Embryonic facial prominence (tissue), 1 donor: ENCODE measurements around the gene KRT27.
"Not testable (repeated sequence)": the region's sequence is repeated elsewhere in the genome, so short reads cannot be mapped to it uniquely, and the experiment has no call there.

ENCODE experiments used
- DNase-seq: peaks from one replicate; pipeline ENCODE4 v3.0.0-alpha.2; 2016; ENCODE audit errors: extremely low spot score

KRT27 gene

DNA sequence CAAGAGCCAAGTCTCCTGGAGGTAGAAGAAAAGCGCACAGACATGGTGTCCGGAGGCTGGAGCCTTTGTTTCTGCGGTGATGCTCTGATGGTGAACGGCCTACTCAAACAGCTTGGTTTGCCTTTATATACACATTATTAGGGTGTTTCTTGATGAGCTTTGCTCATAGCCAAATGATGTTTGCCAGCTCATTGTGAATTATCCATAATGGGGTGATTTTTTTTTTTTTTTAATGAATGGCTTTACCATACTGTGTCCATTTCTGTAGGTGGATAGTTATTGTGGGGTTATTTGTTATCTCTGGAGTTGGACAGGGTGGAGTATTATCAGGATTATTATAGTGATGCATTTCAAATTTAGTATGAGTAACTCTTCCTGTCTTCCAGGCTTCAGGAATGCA is at the start of gene KRT27:
KRT27 (minus strand) TSS at position 101 of the 400 bp plus-strand sequence; CDS start at position 44, 57 bp downstream.
- no peak for DNase-seq

DNA sequence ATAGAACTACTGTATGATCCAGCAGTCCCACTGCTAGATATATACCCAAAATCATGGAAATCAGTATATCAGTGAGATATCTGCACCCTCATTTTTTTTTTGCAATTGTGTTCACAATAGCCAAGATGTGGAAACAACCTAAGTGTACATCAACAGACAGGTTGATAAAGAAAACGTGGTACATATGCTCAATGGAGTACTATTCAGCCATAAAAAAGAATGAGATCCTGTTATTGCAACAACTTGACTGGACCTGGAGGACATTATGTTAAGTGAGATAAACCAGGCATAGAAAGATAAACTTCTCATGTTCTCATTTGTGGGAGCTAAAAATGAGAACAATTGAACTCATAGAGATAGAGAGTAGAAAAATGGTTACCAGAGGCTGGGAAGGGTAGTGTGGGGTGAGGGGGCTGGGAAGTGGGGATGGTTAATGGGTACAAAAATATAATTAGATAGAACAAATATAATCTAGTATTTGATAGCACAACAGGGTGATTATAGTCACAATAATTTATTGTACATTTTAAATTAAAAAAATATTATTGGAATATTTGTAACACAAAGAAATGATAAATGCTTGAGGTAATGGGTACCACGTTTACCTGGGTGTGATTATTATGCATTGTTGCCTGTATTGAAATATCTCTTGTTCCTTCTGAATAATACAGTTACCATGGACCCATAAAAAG is 47.9 kb upstream of the KRT27 start:
- DNase-seq, result no peak

- no peak for DNase-seq
Observed at GRCh38 chr17:40828454-40829044, 46.2 kb upstream of the KRT27 start.

GRCh38 chr17:40827746-40828453 is 45.5 kb upstream of the KRT27 start:
- no peak for DNase-seq

DNA sequence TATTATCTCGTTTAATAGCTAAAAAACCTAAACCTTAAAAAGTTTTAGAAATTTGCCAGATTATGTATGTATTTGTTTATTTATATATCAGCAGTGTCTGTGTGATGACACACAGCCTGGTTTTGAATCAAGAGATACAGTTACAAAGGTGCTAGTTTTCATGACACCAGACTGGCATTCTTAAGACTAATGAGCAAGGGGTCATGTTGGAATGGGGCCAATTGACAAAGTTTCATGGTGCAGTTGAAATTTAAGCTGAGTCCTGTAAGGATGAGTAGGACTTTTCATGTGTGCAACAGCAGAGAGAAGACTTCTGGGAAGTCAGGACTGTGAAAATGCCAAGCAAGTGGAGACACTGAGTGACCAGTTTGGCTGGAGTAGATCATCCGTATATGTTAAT is 43.2 kb upstream of the KRT27 start:
- no peak for DNase-seq

DNA sequence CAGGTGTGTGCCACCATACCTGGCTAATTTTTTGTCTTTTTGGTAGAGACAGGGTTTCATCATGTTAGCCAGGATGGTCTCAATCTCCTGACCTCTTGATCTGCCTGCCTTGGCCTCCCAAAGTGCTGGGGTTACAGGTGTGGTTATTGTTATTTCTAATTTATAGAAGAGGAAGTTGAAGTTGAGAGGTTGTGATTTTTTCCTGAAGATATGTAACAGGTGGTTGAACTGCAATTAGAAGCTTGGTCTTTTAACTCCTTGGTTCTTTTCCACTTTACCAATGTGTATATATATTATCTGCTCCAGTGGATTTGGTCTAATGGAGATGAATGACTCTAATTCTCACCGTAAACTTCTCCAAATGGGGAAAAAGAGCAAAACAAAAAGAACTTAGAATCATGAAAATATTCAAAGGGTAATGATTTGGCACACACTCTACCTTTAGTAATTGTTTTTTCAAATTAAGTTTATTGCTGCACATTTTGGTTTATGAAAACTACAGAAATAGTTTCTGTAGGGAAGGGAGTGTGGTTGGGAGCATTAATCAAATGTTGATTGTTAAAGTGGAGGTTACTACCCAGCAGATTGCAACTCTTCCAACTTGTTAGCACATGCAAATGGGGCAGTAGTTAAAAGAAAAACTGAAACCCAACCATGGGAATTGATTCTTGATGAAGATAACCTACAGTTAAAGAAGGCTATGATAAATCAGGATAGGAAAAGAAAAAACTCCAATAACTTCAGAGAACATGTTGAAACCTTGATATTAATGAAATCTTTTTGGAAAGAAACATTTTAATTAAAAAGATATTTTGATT is 41.9 kb upstream of the KRT27 start:
- no peak for DNase-seq

DNA sequence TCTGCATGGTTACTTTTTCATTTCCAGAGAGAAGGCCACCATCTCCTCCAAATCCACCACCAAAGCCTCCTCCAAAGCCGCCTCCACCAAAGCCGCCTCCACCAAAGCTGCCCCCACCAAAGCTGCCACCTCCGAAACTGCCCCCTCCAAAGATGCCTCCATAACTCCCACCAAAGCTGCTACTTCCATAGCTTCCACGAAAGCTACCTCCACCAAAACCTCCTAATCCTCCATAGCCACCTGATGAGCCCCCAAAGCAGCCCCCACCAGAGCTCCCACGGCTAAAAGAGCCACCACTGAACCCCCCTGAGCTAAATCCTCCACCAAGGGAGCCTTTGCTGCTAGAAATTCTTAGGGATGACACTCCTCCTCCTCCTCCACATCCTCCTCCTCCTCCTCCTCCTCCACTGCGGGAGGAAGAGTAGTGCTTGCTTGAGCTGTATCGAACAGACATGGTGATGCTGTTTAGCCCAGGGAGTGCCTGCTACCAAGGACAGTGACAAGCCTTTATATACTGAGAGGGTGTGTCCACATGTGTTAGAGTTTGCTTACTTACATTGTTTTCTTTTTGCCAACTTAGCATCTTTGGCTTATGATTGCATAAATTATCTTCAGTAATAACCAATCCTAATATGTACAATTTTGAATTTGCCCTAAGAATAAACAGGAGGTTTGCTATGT is 39.9 kb upstream of the KRT27 start, which contains the start of gene KRT10:
KRT10 (minus strand) TSS at position 483 of the 681 bp plus-strand sequence; CDS start at position 454, 29 bp downstream.
- no peak for DNase-seq

DNA sequence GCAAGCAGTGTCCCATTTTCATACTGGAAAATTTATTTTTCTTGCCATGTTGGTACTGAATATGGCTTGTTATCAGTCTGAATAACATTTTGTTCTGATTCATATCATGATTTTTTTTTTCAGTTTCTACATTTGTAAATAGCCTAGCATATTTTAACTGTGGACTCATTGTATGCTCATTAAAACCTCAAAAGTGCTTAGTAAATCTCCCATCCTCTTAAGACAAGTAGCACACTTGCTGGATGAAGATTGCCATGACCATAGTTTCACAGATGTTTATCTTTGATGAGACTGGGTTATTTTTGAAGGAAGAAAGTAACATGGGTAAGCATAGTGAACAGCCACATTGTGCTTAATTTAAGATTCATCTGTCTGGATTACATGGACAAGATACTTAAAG is 39.2 kb upstream of the KRT27 start:
- no peak for DNase-seq

DNA sequence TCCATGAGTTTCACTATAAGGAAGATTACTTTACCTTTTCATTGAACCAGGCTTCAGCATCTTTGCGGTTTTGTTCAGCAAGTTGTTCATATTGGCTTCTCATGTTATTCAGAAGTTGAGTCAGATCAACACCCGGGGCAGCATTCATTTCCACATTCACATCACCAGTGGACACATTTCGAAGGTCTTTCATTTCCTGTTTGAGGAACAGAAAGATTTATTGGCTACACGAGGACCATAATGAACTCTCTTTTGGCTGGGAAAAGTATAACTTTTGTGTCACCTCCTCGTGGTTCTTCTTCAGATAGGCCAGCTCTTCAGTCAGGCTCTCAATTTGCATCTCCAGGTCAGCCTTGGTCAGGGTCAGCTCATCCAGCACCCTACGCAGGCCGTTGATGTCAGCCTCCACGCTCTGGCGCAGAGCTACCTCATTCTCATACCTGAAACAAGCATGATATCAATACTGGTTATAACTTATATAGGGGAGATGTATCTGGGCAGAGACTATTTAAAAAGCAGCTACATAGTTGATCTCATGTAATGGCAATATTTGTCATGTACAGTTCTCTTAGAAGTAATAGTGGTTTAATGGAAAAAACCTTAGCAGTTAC is 38.0 kb upstream of the KRT27 start:
- no peak for DNase-seq

GRCh38 chr17:40819528-40820125 is 37.3 kb upstream of the KRT27 start:
- DNase-seq, result no peak

DNA sequence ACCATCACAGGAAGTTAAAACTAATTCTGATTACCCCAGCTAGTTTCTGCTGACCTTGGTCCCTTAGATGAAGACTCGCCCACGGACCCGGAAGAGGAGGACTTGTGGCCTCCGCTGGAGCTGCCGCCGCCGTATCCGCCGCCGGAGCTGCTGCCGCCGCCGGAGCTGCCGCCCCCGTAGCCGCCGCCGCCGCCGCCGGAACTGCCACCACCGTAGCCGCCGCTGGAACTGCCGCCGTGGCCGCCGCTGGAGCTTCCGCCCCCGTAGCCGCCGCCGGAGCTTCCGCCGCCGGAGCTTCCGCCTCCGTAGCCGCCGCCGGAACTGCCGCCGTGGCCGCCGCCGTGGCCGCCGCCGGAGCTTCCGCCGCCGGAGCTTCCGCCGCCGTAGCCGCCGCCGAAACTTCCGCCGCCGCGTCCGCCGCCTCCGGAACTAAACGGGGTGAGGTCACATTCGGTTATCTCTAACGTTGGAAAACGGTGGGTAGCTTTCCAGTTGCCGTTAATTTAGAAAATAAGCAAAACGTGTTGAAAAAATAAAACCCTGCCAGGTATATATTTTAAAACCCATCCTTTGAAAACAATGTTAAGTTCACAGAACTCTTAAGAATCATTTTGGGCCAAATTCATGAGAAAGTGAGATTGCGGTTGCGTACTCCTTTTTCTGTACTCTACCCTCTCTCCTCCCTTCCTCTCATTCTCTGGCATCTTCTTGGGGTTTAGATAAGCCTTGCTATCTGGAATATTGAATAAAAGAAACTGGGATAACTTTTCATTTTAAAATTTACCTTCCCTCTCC is 36.6 kb upstream of the KRT27 start:
- DNase-seq, result peak; percentile 68

GRCh38 chr17:40818343-40818732 is 36.0 kb upstream of the KRT27 start:
- no peak for DNase-seq

DNA sequence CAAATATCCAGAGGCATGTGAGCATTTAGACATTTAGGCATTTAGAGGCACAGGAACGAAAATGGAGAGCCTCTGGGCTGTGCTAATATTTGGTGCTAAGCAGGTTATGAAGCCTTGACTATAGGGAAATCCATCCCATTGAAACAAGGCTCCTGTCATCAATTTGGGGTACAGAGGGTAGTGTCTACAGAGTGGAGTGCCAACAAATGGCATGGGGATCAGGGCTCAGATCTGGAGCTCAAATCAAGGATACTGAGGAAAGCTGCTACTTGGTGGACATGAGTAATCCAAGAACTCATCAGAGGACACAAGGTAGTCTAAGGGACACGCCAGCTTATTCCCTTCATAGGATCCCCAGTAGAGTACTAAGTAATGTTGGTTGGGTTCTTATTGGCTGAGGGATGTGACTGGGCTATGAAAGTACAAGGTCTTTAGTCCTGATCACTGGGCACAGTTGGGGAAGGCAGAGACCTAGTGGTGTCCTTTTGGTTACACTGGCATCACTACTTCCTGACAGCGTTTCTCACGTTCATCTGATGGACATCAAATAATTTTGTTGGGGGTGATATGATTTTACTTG is 34.8 kb upstream of the KRT27 start:
- DNase-seq, result no peak

- no peak for DNase-seq
Observed at GRCh38 chr17:40816569-40816968, 34.2 kb upstream of the KRT27 start.

DNA sequence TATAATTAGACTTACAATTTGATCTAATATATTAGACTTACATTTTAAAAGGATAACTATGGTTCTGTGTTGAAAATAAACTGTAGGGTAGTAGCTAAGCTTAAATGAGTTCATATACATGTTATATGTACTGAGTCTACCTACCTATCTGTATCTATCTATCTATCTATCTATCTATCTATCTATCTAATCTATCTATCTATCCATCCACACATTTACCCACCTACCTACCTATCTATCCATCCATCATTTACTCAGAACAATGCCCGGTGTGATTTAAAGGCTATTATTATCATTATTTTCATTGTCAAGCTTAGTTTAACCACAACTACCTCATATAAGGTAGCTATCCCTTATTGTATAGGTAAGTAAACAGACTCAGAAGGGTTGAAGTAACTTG is 33.0 kb upstream of the KRT27 start:
- DNase-seq, result no peak

GRCh38 chr17:40814657-40815056 is 32.3 kb upstream of the KRT27 start:
- DNase-seq, result not testable (repeated sequence)

DNA sequence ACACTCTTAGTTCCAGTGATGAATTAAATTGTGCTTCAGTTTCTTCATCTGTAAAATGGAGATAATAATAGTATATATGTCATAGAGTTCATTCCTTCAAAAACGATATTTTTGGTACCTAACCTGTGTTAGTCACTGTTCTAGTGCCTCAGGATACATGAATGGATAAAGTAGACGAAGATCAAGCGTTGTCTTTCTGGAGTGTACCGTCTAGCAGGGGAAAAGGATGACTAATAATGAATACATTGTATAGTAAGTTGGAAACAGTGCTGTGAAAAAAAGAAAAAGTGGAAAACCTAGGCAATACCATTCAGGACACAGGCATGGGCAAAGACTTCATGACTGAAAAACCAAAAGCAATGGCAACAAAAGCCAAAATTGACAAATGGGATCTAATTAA is 31.5 kb upstream of the KRT27 start:
- no peak for DNase-seq

GRCh38 chr17:40812639-40813038 is 30.3 kb upstream of the KRT27 start:
- no peak for DNase-seq

- no peak for DNase-seq
Observed at GRCh38 chr17:40810494-40810893, 28.1 kb upstream of the KRT27 start.
